BE2C (cell line): ENCODE data around the gene NUDT19. TPM values are rescaled to one million over a fixed set of nuclear protein-coding genes. Genes with fewer than 3 reads are reported as not detected.
A peak's percentile ranks its signal among the peaks of the same experiment; 100 is the strongest.

Experiments used
- DNase-seq: peaks from one replicate; pipeline ENCODE4 v3.0.0-alpha.2; 2020
- H3K27me3 ChIP-seq: fragments of 250-450 bp; sonication (Bioruptor Pico); 2 replicates; pipeline ENCODE4 v1.5.1; 2020; ENCODE audit warnings: mild to moderate bottlenecking
- H3K36me3 ChIP-seq: fragments of 250-450 bp; sonication (Bioruptor Pico); 2 replicates; pipeline ENCODE4 v1.5.1; 2020; ENCODE audit warnings: mild to moderate bottlenecking
- H3K4me1 ChIP-seq: fragments of 250-450 bp; sonication (Bioruptor Pico); 2 replicates; pipeline ENCODE4 v1.5.1; 2020
- H3K4me3 ChIP-seq: 2 replicates; pipeline ENCODE4 v1.5.1; 2011; ENCODE audit warnings: low read depth, low read length
- H3K9me3 ChIP-seq: fragments of 250-450 bp; sonication (Bioruptor Pico); 2 replicates; pipeline ENCODE4 v1.5.1; 2020
- polyA plus RNA-seq: library from polyadenylated mRNA; unstranded; fragments of >200 nt; gene quantifications from one replicate; pipeline ENCODE4 v1.2.1, GENCODE V29; 2012; ENCODE audit warnings: low read depth, missing spikeins; ENCODE audit not compliant: insufficient read length, insufficient read depth
- TF ChIP-seq, protein P1 (sequence below): IDR thresholded peaks from 2 replicates; pipeline ENCODE4 v1.5.1; 2012; ENCODE audit warnings: mild to moderate bottlenecking, low read depth, low read length

The NUDT19 gene
- 11.2 TPM for polyA plus RNA-seq

DNA sequence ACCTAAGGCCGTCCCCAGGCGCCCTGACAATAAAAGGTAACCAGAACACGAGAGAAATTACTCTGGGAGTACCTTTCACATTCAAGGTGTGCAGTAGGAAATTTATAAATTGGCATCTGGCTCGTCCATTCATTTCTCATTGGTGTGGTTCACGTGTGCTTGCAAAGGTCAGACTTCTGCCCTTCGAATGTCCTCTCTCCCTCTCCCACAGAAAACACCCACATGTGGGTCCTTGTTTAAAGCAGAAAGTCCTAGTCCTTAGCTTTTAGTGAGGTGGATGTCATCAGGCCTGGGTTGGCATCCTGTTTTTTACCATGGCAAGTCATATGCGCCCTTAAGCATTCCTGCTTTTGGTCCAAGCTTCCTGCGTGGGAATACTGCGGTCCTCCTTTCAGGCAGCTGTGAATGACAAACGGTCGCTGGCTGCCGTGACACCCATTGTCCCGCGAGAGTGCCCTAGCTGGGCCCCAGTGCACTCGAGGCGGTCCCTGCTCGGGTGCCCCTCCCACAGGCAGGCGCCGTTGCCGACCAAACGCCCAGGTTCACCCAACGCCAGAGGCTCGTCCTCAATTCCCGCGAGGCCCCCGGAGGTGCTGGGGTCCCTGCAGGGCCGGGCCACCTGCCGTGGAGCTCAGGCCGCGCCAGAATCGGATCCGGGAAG, at the start of gene NUDT19:
NUDT19 (plus strand) TSS at position 531 of the 661 bp plus-strand sequence. CDS start 140 bp downstream, outside the sequence.
- Histone ChIP-seq H3K4me1 (0 out of 2 replicates have a peak, but pooled peaks cover 3% of the 10 kb centered on the region), H3K27me3 (no peaks in the 10 kb centered on the region), H3K36me3 (peaks cover 4% of the 10 kb centered on the region; the same call in 1 of the 2 replicates), H3K4me3 (peak within 1 kb of the TSS; percentile 61), H3K9me3 (peaks cover 5% of the 10 kb centered on the region)
- DNase-seq = peak; percentile 87
- TF ChIP-seq, protein P1, sequence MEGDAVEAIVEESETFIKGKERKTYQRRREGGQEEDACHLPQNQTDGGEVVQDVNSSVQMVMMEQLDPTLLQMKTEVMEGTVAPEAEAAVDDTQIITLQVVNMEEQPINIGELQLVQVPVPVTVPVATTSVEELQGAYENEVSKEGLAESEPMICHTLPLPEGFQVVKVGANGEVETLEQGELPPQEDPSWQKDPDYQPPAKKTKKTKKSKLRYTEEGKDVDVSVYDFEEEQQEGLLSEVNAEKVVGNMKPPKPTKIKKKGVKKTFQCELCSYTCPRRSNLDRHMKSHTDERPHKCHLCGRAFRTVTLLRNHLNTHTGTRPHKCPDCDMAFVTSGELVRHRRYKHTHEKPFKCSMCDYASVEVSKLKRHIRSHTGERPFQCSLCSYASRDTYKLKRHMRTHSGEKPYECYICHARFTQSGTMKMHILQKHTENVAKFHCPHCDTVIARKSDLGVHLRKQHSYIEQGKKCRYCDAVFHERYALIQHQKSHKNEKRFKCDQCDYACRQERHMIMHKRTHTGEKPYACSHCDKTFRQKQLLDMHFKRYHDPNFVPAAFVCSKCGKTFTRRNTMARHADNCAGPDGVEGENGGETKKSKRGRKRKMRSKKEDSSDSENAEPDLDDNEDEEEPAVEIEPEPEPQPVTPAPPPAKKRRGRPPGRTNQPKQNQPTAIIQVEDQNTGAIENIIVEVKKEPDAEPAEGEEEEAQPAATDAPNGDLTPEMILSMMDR = no peak

DNA sequence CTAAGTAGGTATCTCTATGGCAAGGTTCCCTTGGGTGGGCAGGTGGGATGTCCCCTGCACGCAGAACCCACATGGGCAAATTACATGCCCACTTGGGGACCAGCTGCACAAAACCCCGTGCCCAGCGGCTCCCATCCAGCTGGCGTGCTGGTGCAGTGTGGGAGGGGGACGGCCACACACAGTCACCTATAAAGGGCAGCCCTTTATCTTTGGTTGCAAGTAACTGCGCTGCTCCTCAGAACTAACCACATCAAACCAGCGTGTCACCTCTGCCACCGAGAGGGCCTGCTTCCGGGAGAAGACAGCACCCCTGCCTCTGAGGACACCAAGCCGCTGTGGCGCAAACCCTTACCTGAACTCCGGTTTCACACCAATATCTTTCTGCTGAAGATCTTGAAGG, 48.9 kb upstream of the NUDT19 start:
- H3K4me3 ChIP-seq = no peak overlapping the region
- TF ChIP-seq, protein P1 = no peak
- no peaks in the 10 kb centered on the region for H3K9me3 ChIP-seq
- H3K36me3 ChIP-seq = peaks cover 25% of the 10 kb centered on the region
- H3K27me3 ChIP-seq = no peaks in the 10 kb centered on the region
- DNase-seq = no peak
- peaks cover 5% of the 10 kb centered on the region for H3K4me1 ChIP-seq

DNA sequence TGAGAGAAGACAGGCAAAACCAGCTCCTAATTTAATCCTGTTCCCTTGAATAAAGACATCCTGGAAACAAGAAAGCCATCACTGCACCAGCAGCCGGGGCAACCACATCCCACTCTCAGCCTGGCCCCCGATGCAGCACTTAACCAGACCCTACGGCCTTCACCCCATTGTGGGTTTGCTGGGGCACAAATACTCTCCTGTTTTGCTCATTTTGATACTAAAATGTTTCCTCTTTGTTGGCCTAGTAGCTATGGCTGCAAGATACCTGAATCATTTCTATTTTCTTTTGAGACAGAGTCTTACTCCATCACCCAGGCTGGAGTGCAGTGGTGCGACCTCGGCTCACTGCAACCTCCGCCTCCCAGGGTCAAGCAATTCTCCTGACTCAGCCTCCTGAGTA, 45.1 kb upstream of the NUDT19 start:
- Histone ChIP-seq H3K4me3 (no peak overlapping the region), H3K4me1 (peaks cover 11% of the 10 kb centered on the region), H3K36me3 (peaks cover 20% of the 10 kb centered on the region), H3K9me3 (no peaks in the 10 kb centered on the region), H3K27me3 (no peaks in the 10 kb centered on the region)
- TF ChIP-seq, protein P1 = no peak
- DNase-seq = no peak

DNA sequence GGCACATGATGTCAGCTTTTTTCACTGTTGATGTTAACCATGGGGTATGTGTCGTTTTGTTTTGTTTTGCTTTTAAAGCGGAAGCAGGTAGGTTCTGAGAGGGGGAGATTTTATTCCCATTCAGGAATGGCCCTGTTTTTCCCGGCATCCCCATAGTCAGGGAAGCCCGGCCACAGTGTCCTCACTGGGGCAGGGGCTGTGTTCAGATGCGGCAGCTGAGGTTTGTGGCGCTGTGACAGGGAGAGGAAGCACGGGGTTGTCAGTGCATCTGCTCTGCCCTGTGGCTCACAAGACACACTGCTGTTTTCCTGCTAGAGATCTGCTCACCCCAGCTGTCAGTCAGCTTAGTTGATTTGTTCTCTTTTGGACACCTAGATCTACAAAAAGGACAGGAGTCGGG, 44.3 kb upstream of the NUDT19 start:
- Histone ChIP-seq H3K4me1 (peaks cover 11% of the 10 kb centered on the region), H3K9me3 (no peaks in the 10 kb centered on the region), H3K4me3 (peak overlapping the region; percentile 25; the same call in 1 of the 2 replicates), H3K36me3 (peaks cover 20% of the 10 kb centered on the region), H3K27me3 (no peaks in the 10 kb centered on the region)
- DNase-seq = peak; percentile 36
- TF ChIP-seq, protein P1 = no peak

DNA sequence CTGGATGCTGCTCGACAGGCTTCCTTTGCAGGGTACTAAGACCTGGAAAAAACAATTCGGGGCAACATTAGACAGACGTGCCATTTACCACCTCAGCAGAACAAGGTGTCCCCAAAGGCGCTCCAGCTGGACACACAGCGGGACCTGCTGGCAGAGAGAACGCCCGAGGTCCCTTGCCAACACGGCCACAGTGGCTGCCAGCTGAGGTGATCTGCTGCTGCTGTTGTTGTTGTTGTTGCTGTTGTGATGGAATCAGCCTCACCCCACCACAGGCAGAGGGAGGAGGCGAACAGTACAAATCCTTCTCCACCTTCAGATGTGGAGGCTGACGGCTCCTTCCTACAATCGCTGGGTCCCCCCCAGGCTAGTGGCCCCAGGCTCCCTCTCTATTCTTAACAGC, 41.9 kb upstream of the NUDT19 start:
- DNase-seq = no peak
- peaks cover 11% of the 10 kb centered on the region for H3K4me1 ChIP-seq
- H3K27me3 ChIP-seq = no peaks in the 10 kb centered on the region
- H3K4me3 ChIP-seq = no peak overlapping the region
- peaks cover 8% of the 10 kb centered on the region for H3K36me3 ChIP-seq
- H3K9me3 ChIP-seq = no peaks in the 10 kb centered on the region
- TF ChIP-seq, protein P1 = no peak

DNA sequence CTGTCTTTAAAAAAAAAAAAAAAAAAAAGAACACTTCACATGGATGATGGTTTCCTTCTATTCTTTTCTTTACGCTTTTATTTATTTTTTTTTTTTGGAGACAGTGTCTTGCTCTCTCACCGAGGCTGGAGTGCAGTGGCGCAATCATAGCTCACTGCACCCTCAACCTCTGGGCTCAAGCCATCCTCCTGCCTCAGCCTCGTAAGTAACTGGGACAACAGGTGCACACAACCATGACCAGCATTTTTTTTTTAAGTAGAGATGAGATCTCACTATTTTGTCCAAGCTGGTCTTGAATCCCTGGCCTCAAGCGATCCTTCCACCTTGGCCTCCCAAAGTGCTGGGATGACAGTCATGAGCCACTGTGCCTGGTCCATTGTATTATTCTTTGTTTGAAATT, 41.0 kb upstream of the NUDT19 start:
- no peak overlapping the region for H3K4me3 ChIP-seq
- H3K9me3 ChIP-seq = no peaks in the 10 kb centered on the region
- no peak for DNase-seq
- no peaks in the 10 kb centered on the region for H3K27me3 ChIP-seq
- H3K4me1 ChIP-seq = peaks cover 11% of the 10 kb centered on the region
- H3K36me3 ChIP-seq = peaks cover 12% of the 10 kb centered on the region
- TF ChIP-seq, protein P1 = no peak
